HG02981 (cell line): Measurements from ENCODE around the gene SLC17A6.

Experiments
- ATAC-seq: cut with Tn5 transposase; IDR thresholded peaks from one replicate; pipeline ENCODE4 v1.9.1; 2021; ENCODE audit warnings: mild to moderate bottlenecking, moderate library complexity; ENCODE audit not compliant: unreplicated experiment

SLC17A6 gene

DNA sequence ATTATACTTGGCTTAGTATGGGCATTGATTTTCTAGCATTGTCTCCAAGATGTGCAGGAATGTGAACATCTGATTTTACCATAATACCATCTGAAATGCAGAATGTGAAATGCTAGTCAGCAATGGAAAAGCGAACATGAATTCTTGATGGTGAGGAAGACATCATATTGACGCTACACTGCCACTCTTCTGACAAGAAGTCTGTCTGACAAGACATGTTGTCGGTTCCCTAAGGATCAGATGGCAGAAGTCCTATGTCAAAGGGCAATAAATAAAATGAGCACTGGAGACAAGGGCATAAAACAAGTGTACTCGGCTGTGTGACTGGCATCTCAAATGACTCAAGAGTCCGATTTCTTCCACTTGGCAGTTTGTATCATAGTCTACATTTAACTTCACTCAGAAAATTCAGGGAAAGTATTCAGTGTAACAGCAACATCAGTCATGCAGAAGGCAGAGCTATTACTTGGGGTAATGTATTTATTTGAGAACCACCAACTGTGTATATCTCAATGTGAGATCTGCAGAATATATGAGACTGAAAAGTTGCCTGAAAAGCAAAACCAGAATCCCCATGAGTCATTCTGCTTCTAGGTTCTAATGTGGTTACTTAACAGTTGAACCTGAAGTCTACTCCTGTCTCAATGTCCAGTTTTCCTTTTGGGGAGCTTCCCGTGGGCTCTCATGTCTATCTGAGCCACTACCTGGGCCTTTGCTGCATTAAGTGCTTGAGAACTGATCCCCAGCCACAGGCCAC lies 51.5 kb downstream of the SLC17A6 start:
- ATAC-seq, result no peak

DNA sequence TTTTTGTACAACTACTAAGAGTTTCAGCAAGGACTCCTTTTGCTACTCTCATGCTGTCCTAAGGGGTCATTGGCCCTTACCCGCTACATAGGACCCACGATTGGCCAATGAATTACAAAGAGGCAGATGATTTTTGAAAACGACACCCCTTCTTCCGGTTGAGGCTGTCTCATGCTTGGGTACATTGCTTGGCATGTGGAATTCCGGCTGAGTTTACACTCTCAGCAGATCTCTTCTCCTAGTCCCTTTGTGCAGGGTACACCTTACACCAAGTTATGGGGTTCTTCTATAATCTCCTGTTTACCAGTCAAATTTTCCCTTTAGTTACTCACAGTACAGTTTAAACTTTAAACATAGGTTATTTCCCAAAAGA lies 52.1 kb downstream of the SLC17A6 start:
- no peak for ATAC-seq

DNA sequence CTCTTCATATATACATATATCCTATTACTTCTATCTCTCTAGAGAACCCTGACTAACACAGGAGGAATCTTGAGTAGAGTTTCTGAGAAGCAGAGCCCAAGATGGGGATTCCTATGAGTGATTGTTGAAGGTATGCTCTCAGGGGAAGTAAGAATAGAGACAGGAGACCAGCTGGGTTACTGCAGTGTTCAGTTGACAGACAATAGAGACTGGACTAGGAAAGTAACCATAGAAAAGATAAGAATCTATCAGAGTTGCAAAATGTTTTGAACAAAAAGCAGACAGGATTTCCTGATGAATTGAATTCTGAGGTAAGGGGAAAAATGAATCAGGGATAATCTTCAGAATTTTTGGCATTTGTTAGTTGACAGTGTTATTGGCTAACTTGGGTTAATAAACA lies 54.4 kb downstream of the SLC17A6 start:
- no peak for ATAC-seq

DNA sequence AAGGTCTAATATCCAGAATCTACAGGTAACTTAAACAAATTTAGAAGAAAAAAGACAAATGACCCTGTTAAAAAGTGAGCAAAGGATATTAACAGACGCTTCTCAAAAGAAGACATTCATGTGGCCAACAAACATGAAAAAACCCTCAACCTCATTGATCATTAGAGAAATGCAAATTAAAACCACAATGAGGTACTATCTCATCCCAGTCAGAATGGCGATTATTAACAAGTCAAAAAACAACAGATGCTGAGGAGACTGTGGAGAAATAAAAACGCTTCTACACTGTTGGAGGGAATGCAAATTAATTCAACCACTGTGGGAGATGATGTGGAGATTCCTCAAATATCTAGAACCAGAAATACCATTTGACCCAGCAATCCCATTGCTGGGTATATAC lies 67.2 kb downstream of the SLC17A6 start:
- no peak for ATAC-seq

DNA sequence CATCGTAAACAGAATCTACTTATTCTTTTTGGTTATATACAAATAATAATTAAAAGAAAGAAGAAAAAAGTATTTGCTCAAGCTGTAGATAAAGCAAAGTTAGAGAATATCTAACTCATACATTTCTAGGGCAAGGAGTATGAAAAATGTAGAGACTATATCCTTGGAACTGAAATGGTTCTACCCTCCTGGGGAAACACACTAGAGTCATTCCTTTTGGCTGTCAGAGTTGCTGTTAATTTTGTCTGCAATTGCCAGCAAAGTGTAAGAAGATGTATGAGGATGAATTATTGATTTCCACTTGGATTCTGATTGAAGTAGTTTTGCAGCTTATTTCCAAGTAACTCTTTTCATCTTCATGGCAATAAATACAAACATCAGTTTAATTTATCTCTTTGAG lies 69.1 kb downstream of the SLC17A6 start:
- ATAC-seq, result no peak

DNA sequence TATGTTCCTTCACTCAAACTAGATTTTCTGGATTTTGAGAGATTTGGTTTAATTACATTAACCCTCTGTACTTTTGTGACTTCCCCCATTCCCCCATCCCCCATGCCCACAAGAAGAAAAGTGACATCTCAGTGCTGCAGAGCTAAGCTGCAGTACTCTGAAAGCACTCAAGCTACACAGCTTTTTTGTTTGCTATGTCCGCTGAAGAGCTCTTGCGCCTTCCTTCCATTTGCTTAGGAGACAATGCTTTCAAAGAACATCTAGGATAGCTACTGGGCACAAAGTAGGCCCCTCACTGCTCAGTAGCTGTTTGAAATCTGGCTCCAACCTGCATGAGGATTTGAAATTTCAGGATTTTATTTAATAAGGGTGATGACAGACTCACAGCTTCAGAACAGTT lies 69.7 kb downstream of the SLC17A6 start:
- ATAC-seq, result no peak

DNA sequence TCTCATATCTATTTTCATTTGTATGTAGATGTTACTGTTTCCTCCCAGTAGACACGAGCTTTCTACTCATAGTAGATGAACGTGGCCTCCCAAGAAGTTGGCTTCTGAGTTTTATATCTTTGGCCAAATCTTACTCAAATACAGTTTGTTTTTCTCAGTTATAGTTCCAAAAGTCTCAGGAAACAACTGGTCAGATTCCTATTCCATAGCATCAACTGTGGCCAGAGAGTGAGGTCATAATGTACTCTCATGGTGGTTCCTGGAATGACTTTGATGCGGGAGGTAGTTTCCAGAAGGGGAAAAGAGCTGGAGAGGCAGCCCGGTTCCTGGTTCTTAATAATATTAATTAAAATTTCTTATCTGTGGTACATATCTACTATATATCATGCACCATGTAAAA lies 77.3 kb downstream of the SLC17A6 start:
- no peak for ATAC-seq

DNA sequence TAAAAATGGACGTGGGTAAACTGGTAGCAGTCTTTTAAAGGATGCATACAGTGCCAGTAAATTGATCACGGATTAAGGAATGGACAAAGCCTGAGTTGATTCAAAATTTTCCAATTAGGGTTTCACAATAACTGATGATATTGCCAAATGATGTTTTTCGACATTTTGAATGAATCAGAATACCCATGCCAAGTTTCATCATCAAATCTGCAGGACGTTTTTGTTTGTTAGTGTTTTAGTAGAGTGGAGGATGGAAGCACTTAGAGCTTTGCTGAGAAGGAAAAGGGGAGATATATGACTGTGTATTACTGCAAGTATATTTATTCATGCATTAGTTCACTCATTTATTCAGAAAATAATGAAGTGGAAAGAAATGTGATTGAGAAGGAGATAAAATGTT lies 78.3 kb downstream of the SLC17A6 start:
- ATAC-seq, result no peak

DNA sequence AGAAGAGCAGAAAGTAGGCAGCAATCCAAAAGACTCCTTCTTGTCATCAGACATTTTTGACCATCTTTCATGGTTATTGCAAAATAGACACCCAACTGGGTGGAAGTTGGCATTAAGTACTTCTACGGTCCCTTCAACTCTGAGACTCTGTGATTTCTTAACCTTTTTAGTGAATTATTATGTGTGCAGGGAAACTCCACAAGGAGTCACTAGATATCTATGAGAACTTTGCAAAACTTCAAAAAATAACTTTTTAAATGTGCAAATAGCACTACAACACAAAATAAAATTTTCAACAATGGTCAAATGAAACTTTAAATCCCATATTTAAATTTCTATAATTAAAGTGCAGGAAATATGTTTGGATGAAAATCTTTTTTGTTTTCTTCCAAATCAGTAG lies 88.7 kb downstream of the SLC17A6 start:
- no peak for ATAC-seq
